ENCODE data around the gene CHST15. TPM values are rescaled to one million over a fixed set of nuclear protein-coding genes. Genes with fewer than 3 reads are reported as not detected.
"Not testable (repeated sequence)": the region's sequence is repeated elsewhere in the genome, so short reads cannot be mapped to it uniquely, and the experiment has no call there.

Gene CHST15
- total RNA-seq, 2 experiments from 2014 or later: 14.7 to 26.4 TPM

DNA sequence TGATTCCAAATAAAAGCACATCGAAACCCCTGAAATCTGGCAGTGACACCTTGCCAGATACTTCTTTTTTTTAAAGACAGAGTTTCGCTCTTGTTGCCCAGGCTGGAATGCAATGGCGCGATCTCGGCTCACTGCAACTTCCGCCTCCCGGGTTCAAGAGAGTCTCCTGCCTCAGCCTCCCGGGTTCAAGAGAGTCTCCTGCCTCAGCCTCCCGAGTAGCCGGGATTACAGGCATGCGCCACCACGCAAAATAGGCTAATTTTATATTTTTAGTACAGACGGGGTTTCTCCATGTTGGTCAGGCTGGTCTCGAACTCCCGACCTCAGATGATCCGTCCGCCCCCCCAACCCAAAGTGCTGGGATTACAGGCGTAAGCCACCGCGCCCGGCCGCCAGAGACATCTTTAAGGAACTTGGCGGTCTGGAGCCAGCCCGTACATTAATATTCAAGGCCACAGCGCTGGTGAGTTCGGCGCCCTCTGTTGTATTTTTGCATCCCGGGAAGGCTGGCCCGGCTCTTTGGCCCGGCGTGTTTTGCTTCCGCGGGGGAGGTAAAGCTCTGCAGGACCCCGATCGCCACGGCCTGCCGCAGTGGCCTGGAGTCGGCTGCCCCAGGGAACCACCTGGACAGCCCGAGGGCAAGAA is 498 bp upstream of the CHST15 start:
- CTCF ChIA-PET (ENCODE audit: unreplicated experiment): interaction anchor here (0.6 kb wide), 1 partner anchor 129 kb away, joined by 5 read pairs; no protein-coding TSS in a partner anchor
- Histone ChIP-seq H2AFZ (ENCODE audit: low read length) (peak overlapping the region; percentile 58; the same call in 1 of the 2 replicates), H4K20me1 (ENCODE audit: insufficient read depth, low read length) (peaks cover 12% of the 10 kb centered on the region), H3K27ac (ENCODE audit: low read depth, low read length, poor library complexity, severe bottlenecking) (peak overlapping the region; percentile 68), H3K4me3 (ENCODE audit: low read depth, low read length, poor library complexity, severe bottlenecking) (peak overlapping the region; percentile 81), H3K4me2 (ENCODE audit: low read length) (peak overlapping the region; percentile 85), H3K79me2 (ENCODE audit: insufficient read depth, low read depth, low read length) (peaks cover 23% of the 10 kb centered on the region), H3K4me1 (ENCODE audit: insufficient read depth, low read length, poor library complexity, severe bottlenecking) (peaks cover 37% of the 10 kb centered on the region)
- peak; percentile 75 for DNase-seq (ENCODE audit: low spot score)
- not testable (repeated sequence) for H3K36me3 ChIP-seq (ENCODE audit: insufficient read depth, low read length); BruUV-seq (replicated peaks); H3K9me3 ChIP-seq (ENCODE audit: low read length); H3K9me2 ChIP-seq (ENCODE audit: insufficient read depth, low read length)
- POLR2A ChIA-PET: interaction anchor here (1.0 to 2.0 kb wide), 7 partner anchors 10 to 27 kb away, joined by 3 to 7 read pairs (median 5); no protein-coding TSS in a partner anchor
- intact Hi-C loops (cut with micrococcal nuclease; ENCODE audit: unreplicated experiment): loop anchor here (1.0 to 5.0 kb wide), 7 partner anchors 11 to 308 kb away; no protein-coding TSS in a partner anchor
- TF ChIP-seq, protein P1, sequence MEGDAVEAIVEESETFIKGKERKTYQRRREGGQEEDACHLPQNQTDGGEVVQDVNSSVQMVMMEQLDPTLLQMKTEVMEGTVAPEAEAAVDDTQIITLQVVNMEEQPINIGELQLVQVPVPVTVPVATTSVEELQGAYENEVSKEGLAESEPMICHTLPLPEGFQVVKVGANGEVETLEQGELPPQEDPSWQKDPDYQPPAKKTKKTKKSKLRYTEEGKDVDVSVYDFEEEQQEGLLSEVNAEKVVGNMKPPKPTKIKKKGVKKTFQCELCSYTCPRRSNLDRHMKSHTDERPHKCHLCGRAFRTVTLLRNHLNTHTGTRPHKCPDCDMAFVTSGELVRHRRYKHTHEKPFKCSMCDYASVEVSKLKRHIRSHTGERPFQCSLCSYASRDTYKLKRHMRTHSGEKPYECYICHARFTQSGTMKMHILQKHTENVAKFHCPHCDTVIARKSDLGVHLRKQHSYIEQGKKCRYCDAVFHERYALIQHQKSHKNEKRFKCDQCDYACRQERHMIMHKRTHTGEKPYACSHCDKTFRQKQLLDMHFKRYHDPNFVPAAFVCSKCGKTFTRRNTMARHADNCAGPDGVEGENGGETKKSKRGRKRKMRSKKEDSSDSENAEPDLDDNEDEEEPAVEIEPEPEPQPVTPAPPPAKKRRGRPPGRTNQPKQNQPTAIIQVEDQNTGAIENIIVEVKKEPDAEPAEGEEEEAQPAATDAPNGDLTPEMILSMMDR (conservative IDR thresholded peaks at IDR 0.05; ENCODE audit: low read length): peak; percentile 53

DNA sequence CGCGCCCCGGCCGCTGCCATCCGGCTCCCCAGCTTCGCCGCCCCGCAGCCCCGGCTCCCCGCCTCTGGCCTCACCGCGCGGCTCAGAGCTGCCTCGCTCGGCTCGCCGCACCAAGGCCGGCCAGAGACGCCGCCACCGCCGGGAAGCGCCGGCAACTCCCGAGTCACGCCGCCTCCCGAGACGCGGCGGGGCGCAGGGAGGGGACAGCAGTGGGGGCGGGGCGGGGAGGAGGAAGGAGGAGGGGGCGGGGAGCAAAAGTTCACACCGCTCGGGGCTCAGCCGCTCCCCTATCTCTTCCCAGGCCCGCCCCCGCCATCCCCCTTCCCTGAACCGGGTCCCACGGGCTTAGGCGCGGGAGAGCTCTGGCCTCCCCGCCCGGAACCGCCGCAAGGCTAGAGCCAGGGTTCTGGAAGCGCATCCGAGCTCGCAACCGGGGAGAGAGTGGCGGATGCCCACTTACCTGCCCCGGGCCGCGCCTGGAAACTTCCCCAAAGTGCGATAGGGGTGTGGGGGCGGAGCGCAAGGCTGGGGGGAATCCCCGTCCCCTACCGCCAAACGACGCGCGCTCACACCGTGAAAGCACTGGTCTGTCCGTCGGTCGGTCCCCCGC is 1.0 kb downstream of the CHST15 start:
- DNase-seq (ENCODE audit: low spot score): peak; percentile 81
- no TSS peak for BruUV-seq (replicated peaks)
- H3K4me2 ChIP-seq (ENCODE audit: low read length): peak overlapping the region; percentile 85
- ChIA-PET POLR2A (interaction anchor here (0.7 to 2.1 kb wide), 7 partner anchors 12 to 53 kb away, joined by 3 to 14 read pairs (median 4); no protein-coding TSS in a partner anchor), CTCF (ENCODE audit: unreplicated experiment) (no interaction called here)
- no peaks in the 10 kb centered on the region for H3K9me3 ChIP-seq (ENCODE audit: low read length)
- H3K4me3 ChIP-seq (ENCODE audit: low read depth, low read length, poor library complexity, severe bottlenecking): peak overlapping the region; percentile 81
- peaks cover 42% of the 10 kb centered on the region for H3K4me1 ChIP-seq (ENCODE audit: insufficient read depth, low read length, poor library complexity, severe bottlenecking)
- intact Hi-C loops (cut with micrococcal nuclease; ENCODE audit: unreplicated experiment): loop anchor here (2.0 to 5.0 kb wide), 4 partner anchors 52 to 310 kb away; no protein-coding TSS in a partner anchor
- H3K36me3 ChIP-seq (ENCODE audit: insufficient read depth, low read length): no peaks in the 10 kb centered on the region; the same call in 1 of the 2 replicates
- peak overlapping the region; percentile 48; the same call in 1 of the 2 replicates for H2AFZ ChIP-seq (ENCODE audit: low read length)
- peaks cover 12% of the 10 kb centered on the region for H4K20me1 ChIP-seq (ENCODE audit: insufficient read depth, low read length)
- H3K9me2 ChIP-seq (ENCODE audit: insufficient read depth, low read length): no peaks in the 10 kb centered on the region
- TF ChIP-seq EZH2phosphoT487 (IDR thresholded peaks at IDR 0.05; ENCODE audit: borderline replicate concordance, low read depth, low read length): no peak
- TF ChIP-seq, protein P1 (conservative IDR thresholded peaks at IDR 0.05; ENCODE audit: low read length): no peak
- peak overlapping the region; percentile 68 for H3K27ac ChIP-seq (ENCODE audit: low read depth, low read length, poor library complexity, severe bottlenecking)
- H3K79me2 ChIP-seq (ENCODE audit: insufficient read depth, low read depth, low read length): peaks cover 25% of the 10 kb centered on the region
